HG03520 (cell line): ENCODE measurements around the gene HIPK4.
"Not testable (repeated sequence)": the region's sequence is repeated elsewhere in the genome, so short reads cannot be mapped to it uniquely, and the experiment has no call there.

Experiments used
- ATAC-seq: cut with Tn5 transposase; IDR thresholded peaks from one replicate; pipeline ENCODE4 v1.9.1; 2021; ENCODE audit warnings: mild to moderate bottlenecking, moderate library complexity; ENCODE audit not compliant: unreplicated experiment

The HIPK4 gene

DNA sequence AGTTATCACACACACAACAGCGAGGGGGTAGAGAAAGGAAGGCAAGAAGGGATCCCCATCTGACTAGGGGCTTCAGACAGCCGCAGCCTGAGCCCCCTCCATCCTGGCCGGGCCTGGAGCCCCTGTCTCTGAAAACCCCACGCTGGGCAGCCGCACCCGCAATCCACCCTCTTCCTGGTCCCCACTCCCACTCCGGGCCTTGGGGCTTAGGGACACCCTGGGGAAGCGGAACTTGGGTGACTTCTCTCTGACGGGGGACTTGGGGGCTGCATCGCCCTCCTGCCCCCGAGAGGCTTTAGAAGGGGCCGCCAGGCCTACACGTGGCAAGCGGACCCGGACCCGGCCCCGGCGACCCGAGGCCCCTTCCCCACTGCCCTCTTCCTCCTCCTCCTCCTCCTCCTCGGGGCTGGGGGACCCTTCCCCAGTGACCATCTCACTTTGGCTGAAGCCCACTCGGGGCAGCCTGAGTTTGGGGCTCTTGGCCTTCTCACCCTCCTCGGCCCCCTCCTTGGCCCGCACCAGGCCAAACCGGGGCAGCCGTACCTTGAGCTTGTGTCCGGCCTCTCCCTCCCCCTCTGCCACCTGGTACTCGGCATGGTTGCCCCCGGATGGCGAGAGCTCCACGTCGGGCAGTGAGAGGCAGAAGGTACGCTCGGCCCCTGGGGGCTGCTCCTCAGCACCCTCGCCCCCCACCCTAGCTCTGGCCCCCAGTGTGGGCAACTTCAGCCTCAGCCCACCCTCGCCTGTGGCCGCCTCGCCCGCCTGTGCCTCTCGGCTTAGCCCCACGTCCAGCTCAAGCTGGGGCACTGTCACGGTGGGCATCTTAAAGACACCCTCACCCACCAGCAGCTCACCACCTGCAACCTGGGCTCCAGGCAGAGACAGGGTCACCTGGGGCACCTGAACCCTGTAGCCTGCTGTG lies 4.2 kb upstream of the HIPK4 start:
- no peak for ATAC-seq

DNA sequence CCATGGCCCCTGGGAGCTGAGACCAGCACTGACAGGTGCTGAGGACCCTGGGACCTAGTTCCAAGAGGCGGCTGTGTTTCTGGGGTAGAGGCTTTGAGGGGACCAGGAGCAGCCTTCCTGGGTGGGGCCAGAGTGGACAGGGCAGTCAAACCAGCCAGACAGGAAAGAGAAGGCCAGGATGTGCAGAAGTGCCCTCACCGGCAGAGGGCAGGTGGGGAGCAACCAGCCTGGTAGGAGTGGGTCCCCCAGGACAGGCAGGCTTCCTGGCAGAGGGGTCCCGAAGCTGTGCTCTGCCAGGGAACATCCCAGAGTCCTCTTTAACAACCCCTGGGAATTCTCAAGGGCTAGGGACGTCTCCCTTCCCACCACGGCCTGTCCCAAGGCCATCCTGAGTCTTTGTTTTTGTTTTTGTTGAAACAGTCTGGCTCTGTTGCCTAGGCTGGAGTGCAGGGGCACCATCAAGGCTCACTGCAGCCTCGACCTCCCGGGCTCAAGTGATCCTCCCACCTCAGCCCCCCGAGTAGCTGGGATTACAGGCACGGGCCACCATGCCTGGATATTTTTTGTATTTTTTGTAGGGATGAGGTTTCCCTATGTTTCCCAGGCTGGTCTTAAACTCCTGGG lies 3.0 kb upstream of the HIPK4 start:
- no peak for ATAC-seq

DNA sequence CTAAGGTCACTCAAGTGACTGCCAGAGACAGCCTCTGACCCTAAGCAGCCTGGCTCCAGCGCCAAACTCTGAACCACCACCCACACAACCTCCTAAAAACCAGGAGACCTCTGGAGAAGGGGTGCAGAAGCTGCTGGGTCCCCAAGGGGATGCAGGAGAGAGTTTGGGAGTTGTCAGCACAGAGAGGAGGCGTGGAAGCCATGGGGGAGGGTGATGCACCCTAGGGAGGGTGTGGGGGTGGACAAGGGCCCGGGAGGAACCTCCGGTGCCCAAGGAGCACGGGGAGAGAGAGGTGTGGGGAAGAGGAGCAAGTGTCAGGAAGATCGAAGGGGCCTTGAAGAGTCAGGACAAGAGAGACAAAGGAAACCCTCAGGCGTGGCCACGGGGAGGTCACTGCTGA lies 2.1 kb upstream of the HIPK4 start:
- ATAC-seq: no peak

DNA sequence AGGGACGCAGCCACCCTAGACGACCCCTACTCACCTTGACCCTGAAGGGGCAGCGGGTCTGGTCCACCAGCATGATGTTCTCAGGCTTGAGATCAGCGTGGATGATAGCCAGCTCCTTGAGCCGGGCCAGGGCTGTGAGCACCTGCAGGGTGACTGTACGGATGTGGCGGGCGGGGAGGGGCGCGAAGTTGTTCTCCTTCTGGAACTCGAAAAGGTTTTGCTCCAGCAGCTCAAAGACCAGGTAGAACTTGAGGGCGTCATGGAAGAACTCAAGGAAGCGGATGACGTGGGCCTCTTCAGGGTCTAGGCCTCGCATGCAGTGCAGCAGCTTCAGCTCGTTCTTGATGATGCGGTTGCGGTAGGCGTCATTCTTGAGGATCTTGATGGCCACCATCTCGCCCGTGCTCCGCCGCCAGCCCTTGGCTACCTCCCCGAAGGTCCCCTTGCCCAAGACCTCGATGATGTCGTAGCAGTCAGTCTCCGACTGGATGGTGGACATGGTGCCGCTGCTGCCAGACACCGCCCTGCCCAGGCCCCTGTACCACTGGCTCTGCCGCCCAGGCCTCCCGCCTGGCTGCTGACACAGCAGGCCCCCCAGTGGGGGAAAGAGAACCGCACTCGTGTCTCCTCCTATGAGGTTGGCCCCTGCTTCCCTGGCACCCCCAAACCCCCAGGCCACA lies 437 bp downstream of the HIPK4 start:
- ATAC-seq: no peak

DNA sequence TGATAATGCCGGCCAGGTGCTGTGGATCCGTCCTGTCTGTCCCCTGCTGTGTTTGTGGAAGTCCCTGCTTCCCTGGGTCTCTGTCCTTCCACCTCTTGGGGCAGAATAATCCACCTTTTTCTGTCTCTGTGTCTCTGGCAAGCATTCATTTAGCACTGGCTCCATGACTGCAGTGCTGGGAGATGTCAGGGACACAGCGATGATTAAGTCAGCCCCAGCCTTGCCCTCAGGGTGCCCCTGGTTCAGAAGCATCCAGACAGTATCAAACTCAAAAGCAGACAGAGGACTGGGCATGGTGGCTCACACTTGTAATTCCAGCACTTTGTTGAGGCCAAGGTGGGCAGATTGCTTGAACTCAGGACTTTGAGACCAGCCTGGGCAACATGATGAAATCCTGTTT lies 1.5 kb downstream of the HIPK4 start:
- no peak for ATAC-seq

DNA sequence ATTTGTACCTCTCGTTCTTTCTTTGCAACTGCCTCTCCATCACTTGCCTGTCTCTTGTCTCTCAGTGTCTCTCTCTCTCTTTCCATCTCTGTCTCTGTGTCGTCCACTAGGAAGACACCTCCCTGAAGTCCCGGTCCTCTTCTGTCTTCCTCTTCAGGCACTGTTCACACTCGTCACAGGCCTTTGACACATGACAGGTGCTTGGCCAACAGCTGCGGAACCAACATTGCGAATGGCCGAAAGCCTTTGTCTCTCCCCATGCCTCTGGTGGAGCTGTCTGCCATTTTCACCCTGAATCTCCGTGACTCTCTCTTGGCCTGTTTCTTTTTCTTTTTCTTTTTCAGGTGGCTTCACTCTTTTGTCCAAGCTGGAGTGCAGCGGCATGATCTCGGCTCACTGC lies 2.8 kb downstream of the HIPK4 start:
- ATAC-seq: no peak

DNA sequence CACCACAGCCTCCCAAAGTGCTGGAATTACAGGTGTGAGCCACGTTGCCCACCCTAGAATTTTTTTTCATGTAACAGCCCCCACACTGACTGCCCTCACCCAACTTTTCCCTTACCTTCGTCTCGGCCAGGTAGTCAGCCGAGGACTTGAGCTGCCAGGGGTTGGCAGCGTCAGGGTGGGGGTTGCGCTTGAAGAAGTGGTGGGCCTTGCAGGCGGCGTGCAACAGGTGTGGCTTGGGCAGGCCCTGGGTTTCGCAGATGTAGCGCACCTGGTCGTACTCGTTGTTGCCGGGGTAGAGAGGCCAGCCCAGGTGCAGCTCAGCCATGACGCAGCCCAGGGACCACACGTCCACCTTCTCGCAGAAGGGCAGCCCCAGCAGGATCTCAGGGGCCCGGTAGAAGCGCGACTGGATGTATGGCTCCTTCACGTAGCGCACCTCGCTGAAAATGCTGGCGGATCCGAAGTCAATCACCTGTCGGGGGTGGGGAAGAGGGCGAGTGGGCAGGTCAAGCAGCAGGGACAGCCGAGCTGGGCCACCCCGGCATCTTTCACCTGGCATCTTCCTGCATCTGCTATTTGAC lies 6.2 kb downstream of the HIPK4 start:
- ATAC-seq: no peak

DNA sequence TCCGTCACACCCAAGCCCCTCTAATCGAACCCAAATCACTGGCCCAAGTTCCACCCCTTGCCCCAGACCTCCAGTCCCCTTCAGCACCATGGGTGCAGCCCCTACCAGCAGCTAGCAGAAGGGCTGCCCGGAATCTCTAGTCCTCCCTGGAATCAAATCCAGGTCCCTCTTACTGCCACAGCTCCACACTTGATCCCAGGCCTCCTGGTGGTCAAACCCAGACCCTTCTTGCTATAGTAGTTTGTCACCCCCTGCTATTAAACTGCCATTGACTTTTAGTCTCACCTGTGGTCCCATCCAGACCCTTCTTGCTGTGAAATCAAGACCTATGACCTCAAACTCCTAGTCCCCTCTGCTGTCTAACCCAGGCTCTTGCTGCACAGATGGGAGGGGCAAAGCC lies 8.7 kb downstream of the HIPK4 start:
- no peak for ATAC-seq

DNA sequence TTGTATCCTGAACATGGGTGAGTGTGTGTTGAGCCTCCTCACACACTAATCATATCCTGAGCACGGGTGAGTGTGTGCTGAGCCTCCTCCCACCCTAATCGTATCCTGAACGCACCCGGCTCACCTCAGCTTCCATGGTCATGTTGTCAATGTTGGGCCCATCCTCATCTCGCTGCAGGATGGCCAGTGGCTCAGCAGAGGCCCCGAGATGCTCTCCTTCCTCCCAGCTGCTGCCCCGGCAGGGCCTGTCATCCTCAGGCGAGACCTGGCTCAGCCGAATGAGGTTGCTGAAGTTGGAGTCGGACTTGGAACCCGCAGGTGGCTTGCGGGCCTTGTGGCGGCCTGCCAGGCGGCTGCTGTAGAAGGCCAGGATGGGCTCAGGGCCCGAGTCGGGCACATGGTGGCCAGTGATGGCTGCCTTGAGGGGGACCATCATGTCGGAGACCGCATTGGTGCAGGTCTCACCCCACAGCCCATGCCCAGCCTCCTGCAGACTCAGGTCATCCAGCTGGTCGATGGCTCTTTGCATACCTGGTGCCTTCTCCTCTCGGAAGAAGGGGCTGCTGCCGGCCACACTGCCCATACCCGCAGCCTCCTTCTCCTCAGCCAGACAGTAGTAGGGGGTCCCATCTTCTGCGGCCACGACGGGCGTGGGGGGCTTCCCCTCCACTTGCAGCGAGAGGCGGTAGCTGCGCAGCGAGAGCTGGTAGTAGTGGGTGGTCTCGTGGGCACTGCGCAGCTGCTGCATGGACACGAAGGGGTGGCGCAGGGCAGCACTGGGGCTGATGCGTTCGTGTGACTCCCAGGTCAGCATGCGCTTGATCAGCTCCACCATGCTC lies 9.6 kb downstream of the HIPK4 start:
- no peak for ATAC-seq

DNA sequence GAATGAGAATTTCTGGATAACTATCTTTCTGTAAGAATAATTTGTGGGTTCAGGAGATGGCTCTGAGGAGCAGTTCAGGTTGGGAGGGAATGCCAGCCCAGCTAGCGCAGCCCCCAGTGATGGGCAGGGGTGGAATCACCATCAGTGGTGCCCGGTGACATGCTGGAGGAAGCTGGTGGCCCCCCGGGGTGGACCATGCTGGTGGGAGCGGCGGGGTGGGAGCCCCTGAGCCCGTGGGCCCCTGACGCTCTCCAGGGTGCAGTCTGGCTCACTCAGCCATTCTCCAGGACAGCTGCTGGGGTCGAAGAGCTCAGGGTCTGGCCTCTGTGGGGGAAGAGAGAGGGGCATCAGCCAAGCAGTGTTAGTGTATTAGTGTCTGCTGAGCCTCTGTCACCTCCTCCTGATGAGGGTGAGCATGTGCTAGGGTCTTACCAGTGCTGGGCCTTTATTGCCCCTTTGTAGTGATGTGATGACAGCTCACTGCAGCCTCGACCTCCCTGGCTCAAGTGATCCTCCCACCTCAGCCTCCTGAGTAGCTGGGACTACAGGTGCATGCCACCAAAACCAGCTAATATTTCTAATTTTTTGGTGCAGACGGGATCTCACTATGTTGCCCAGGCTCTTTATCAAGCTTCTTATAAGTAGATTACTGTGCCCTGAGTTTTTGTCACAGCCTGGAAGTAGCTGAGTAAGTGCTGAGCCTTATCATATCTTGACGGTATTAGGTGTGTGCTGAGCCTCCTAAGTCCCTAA lies 10.4 kb downstream of the HIPK4 start:
- ATAC-seq: no peak

DNA sequence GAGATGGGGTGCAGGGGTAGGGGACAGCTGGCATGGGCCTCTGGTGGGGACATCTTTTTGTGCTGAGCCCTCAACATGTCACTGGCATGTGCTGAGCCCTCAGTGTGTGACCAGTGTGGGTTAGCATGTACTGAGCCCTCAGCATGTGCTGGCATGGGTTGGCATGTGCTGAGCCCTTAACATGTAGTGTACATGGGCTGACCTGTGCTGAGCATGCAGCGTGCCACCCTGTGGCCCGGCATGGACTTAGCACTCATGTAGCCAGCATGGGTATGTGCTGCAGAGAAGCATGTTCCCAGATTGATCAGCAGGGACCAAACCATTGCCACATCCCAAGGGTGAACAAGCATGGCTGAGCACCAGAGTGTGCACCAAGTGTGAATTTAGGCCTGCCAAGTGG lies 11.5 kb downstream of the HIPK4 start:
- no peak for ATAC-seq

DNA sequence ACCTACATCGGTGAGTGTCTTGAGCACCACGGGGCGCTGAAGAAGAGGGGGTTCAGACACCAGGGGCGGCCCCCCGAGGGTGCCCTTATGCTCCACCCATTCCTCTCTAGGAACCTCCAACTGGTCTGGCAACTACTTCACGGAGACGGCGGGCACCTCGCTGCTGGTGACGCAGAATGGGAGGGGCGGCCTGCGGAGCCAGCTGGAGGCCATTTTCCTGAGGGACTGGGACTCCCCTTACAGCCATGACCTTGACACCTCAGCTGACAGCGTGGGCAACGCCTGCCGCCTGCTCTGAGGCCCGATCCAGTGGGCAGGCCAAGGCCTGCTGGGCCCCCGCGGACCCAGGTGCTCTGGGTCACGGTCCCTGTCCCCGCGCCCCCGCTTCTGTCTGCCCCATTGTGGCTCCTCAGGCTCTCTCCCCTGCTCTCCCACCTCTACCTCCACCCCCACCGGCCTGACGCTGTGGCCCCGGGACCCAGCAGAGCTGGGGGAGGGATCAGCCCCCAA lies 12.1 kb downstream of the HIPK4 start:
- no peak for ATAC-seq

DNA sequence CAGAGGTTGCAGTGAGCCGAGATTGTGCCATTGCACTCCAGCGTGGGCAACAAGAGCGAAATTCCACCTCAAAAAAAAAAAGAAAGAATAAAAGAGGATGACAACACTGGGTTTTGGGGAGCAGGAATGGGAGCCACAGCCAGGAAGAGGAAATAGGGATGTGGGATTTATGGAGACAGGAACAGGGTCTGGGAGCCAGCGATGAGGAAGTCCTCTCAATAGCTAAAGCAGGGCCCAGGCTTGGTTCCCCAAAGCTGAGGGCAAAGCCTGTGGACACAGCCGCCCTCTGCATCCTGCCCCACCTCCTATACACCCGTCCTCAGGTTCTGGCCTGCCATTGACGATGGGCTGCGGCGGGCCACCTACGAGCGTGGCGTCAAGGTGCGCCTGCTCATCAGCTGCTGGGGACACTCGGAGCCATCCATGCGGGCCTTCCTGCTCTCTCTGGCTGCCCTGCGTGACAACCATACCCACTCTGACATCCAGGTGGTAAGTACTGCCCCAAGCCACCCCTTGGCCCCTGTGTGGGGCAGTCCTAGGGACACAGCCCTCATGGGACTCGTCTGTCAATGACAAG lies 13.6 kb downstream of the HIPK4 start:
- no peak for ATAC-seq

DNA sequence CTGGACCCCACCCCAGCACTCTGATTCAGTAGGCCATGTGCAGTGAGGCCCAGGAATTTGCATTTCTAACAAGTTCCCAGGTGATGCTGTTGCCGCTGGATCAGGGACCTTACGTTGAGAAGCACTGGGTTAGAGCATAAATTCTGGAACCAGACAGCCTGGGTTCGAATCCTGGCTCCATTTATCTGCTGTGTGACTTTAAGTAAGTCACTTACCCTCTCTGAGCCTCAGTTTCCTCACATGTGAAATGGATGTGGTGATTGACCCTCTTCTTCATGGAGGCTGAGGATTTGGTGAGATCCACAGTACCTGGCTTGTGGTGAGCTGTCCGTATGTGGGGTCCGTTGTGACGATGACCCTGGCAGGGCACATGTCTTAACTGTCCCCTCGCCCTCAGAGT lies 15.9 kb downstream of the HIPK4 start:
- ATAC-seq: no peak

DNA sequence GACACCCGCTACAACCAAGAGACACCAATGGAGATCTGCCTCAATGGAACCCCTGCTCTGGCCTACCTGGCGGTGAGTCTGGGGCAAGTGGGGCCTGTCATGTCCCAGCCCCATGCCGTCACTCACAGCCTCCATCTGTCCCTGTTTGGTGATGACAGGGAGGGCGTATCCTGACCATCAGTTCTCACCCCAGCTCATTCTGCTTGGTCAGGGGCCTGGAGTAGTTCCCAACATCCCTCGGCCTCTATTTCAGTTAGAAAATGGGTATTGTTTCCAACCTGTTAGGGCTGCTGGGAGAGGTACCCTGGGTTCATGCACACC lies 18.2 kb downstream of the HIPK4 start:
- no peak for ATAC-seq

DNA sequence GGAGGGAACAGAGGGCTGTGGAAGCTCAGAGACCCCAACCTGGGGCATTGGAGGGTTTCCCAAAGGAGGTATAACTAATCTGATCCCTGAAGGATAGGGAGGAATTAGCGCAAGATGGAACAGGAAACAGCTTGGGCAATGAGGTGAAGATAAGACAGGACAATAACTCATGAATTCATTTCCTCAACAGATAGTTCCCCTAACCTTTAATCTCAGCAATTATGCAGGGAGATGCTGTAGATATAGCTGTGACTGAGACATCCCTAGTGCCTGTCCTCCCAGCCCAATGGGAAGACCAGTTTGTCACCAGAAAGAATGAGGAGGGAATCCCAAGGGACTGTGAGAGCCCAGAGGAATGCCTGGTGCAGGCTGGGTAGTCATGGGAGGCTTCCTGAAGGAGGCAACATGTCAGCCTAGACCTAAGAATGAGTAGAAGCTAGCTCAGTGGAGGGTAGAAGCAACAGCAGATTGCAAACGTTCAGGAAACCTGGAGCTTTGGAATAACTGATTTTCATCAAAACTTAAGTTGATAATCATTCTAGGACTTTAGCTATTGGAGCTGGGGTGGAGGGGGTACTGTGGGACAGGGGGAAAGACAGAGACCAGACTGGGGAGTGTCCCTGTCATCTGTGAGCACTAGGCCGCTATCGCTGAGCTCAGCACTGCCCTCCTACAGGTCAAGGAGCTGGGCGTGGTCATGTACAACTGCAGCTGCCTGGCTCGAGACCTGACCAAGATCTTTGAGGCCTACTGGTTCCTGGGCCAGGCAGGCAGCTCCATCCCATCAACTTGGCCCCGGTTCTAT lies 18.8 kb downstream of the HIPK4 start:
- ATAC-seq: no peak

DNA sequence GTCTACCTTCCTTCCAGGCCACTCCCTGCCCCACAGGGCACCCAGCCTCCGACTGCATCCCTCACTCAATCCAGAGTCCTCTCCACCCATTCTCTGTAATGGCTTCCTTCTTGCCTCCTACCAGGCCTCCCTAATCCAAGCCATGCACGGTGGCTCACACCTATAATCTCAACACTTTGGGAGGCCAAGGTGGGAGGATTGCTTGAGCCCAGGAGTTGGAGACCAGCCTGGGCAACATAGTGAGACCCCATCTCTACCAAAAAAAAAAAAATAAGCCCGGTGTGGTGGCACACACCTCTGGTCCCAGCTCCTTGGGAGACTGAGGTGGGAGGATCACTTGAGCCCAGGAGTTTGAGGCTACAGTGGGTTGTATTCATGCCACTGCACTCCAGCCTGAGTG lies 19.7 kb downstream of the HIPK4 start:
- ATAC-seq: not testable (repeated sequence)

DNA sequence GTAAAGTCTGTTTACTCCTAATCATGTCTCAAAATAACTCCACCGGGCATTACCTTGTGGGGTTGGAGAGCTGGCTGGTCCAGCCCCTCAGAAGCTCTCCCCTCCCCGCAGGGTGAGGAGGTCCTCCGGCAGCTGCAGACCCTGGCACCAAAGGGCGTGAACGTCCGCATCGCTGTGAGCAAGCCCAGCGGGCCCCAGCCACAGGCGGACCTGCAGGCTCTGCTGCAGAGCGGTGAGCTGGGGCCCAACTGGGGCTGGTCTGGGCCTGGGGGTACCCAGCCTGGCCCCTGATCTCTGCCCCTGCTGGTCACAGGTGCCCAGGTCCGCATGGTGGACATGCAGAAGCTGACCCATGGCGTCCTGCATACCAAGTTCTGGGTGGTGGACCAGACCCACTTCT lies 20.2 kb downstream of the HIPK4 start:
- ATAC-seq: no peak
